ENCODE data around the gene POLR3A.
"Not testable (repeated sequence)": the region's sequence is repeated elsewhere in the genome, so short reads cannot be mapped to it uniquely, and the experiment has no call there.

Gene POLR3A

DNA sequence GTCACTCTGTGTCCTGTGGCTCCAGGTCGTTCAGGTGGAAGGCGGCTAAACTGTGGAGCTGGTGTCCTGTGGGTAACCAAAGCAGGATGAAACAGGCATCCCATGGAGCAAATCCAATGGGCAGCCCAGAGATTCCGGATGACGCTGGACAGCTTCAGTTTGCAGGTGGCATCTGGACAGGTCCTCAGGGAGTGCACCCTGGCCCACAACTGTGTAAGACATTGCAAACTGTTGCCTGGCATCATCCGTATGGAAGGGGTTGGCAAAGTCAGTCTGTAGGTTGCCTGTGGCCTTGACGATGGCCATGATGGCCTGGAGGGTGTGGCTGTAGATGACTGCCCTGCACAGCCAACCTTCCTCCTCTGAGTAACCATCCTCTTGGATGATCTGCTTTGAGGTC lies 39.8 kb upstream of the POLR3A start:
- no peak overlapping the region for H3K4me3 ChIP-seq (ENCODE audit: low read depth, low read length)
- TF ChIP-seq, protein P1, sequence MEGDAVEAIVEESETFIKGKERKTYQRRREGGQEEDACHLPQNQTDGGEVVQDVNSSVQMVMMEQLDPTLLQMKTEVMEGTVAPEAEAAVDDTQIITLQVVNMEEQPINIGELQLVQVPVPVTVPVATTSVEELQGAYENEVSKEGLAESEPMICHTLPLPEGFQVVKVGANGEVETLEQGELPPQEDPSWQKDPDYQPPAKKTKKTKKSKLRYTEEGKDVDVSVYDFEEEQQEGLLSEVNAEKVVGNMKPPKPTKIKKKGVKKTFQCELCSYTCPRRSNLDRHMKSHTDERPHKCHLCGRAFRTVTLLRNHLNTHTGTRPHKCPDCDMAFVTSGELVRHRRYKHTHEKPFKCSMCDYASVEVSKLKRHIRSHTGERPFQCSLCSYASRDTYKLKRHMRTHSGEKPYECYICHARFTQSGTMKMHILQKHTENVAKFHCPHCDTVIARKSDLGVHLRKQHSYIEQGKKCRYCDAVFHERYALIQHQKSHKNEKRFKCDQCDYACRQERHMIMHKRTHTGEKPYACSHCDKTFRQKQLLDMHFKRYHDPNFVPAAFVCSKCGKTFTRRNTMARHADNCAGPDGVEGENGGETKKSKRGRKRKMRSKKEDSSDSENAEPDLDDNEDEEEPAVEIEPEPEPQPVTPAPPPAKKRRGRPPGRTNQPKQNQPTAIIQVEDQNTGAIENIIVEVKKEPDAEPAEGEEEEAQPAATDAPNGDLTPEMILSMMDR (IDR thresholded peaks at IDR 0.05; ENCODE audit: control insufficient read depth, extremely low read depth, insufficient read depth) = no peak
- DNase-seq (ENCODE audit: low read depth) = no peak

DNA sequence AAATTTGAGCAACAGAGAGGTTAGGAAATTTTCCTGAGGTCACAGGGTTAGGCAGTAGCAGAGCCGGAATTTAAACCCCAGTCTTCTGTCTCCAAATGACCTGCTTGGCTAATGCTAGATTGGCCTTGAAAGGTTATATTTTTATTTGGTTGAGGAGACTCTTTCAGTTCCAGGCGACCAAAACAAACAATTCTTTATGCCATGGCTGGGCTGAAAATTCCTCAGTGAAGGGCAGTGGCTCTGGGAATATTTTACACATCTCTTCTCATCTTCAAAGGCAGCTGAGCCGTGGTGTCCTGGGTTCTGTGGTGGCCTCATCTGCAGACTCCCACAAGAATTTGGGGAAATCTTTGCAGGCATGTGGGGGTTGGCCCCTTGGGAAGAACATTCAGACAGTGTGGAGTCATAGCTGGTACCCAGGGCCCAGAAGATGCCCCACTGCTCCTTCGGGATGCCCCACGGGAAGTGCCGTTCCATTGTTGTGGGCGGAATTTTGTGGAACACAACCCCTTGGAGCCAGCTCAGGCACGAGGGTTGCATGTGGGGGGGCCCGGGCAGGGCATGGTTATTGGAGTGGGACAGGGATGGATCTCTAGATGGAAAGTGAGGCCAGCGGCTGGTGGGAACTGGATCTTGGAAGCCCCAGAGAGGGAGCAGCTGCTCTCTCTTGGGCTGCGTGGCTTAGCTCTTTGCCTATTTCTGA lies 37.6 kb upstream of the POLR3A start:
- H3K4me3 ChIP-seq (ENCODE audit: low read depth, low read length) = no peak overlapping the region
- no peak for DNase-seq (ENCODE audit: low read depth)
- TF ChIP-seq, protein P1 (IDR thresholded peaks at IDR 0.05; ENCODE audit: control insufficient read depth, extremely low read depth, insufficient read depth) = no peak

DNA sequence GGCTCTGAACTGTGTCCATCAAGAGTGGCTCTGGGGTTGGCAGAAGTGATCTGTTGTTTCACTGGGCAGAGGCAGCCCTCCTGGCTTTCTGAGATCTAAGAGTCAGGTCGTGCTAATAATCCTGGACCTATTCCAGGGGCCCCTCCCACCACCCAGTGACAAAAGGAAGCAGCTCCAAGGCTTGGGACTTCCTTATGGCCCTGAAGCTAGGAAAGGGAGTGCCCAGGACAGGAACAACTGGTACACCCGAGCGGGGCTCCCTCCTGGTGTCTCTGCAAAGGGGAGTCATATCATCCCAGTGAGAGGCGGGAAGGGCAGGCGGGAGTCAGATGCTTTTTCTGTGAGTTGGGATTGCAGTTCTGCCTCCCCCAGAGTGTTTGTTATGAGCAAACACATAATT lies 36.7 kb upstream of the POLR3A start:
- no peak overlapping the region for H3K4me3 ChIP-seq (ENCODE audit: low read depth, low read length)
- DNase-seq (ENCODE audit: low read depth) = no peak
- TF ChIP-seq, protein P1 (IDR thresholded peaks at IDR 0.05; ENCODE audit: control insufficient read depth, extremely low read depth, insufficient read depth) = no peak

DNA sequence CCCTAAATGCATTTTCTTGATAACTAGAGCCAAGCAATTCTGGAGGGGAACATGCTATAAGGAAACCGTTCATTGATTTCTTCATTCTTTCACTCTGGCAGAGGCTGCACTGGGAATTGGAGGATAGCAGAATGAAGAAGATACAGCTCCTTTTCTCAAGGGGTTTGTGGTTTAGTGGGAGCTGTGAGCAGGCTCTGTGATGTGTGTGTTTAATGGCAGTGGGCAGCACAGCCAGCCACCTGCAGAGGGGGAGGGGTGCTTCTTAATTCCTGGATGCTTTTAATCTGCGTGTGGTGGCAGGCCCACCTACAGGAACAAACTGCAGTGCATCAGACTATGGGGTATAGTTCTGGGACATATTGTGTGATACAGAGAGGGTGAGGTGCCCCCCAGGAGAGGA lies 36.3 kb upstream of the POLR3A start:
- H3K4me3 ChIP-seq (ENCODE audit: low read depth, low read length) = no peak overlapping the region

DNA sequence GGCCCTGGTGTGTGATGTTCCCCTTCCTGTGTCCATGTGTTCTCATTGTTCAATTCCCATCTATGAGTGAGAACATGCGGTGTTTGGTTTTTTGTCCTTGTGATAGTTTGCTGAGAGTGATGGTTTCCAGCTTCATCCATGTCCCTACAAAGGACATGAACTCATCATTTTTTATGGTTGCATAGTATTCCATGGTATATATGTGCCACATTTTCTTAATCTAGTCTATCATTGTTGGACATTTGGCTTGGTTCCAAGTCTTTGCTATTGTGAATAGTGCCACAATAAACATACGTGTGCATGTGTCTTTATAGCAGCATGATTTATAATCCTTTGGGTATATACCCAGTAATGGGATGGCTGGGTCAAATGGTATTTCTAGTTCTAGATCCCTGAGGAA lies 35.6 kb upstream of the POLR3A start:
- DNase-seq (ENCODE audit: low read depth); H3K4me3 ChIP-seq (ENCODE audit: low read depth, low read length): not testable (repeated sequence)

More for the DNA sequence above, 36.3 kb upstream of the POLR3A start:
- DNase-seq (ENCODE audit: low read depth) = no peak
- TF ChIP-seq, protein P1 (IDR thresholded peaks at IDR 0.05; ENCODE audit: control insufficient read depth, extremely low read depth, insufficient read depth) = no peak

DNA sequence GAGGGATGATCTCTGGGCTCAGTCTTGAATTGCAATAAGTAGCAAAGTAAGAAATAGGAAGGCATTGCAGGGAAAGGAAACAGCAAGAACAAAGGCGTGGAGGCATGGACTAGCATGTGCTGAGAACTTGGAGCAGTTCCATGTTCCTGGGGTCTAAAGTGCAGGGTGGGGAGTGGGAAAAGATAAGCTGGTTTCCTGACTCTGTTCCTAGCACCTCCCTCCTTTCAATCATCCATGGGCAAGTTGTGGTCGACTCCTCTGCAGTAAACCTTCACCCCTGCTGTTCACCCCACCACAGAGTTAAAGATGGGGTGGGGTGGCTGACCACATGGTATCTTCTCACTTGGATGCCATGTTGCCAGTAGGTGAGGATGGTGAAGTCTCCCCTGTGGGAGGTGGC lies 33.9 kb upstream of the POLR3A start:
- DNase-seq (ENCODE audit: low read depth) = no peak
- TF ChIP-seq, protein P1 (IDR thresholded peaks at IDR 0.05; ENCODE audit: control insufficient read depth, extremely low read depth, insufficient read depth) = no peak
- no peak overlapping the region for H3K4me3 ChIP-seq (ENCODE audit: low read depth, low read length)

DNA sequence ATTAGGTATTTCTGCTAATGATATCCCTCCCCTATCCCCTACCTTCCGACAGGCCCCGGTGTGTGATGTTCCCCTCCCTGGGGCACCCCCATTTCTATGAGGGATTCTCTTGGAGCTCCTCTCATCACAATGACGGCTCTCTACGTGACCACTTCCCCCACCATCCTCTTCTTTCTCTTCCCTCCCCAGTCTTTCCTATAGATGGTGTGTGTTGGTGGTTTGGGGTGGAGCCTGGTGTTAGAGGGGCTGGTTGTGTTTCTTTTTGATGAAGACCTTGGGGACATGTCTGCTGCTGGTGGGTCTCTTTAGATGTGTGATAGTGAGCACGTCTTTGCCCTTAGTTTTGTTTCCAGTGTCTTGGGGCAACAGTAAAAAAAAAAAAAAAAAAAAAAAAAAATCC lies 33.0 kb upstream of the POLR3A start:
- H3K4me3 ChIP-seq (ENCODE audit: low read depth, low read length) = no peak overlapping the region
- TF ChIP-seq, protein P1 (IDR thresholded peaks at IDR 0.05; ENCODE audit: control insufficient read depth, extremely low read depth, insufficient read depth) = no peak
- DNase-seq (ENCODE audit: low read depth) = no peak
